ENCODE data around the gene CD83.
"Not testable (repeated sequence)": the region's sequence is repeated elsewhere in the genome, so short reads cannot be mapped to it uniquely, and the experiment has no call there.

CD83 gene, protein sequence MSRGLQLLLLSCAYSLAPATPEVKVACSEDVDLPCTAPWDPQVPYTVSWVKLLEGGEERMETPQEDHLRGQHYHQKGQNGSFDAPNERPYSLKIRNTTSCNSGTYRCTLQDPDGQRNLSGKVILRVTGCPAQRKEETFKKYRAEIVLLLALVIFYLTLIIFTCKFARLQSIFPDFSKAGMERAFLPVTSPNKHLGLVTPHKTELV

DNA sequence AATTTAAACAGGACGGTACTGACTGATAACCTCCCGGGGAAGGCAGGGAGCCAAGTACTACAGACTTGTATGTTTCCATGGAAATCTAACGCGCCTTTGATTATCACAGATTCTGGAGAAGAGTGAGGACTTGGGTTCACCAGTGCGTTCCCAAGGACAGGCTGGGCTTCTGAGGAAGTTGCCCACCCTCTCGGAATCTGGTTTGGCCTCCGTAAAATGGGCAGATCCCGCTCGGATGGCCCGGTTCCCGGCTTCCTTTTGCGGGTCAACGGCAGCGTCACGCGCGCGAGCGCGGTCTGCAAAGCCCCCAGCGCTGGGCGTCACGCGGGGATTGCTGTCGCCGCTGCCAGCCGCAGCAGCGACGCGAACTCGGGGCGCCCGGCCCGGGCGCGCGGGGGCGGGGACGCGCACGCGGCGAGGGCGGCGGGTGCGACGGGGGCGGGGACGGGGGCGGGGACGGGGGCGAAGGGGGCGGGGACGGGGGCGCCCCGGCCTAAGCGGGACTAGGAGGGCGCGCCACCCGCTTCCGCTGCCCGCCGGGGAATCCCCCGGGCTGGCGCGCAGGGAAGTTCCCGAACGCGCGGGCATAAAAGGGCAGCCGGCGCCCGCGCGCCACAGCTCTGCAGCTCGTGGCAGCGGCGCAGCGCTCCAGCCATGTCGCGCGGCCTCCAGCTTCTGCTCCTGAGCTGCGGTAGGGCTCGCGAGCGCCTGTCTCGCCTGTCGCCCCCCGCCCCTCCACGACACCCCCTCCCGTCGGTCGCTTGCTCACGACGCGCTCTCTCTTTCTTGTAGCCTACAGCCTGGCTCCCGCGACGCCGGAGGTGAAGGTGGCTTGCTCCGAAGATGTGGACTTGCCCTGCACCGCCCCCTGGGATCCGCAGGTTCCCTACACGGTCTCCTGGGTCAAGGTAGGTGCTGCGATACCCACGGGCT, at the start of gene CD83:
TSS of gene CD83 (plus strand) at position 615 of the 933 bp plus-strand sequence. CDS start at position 655, 40 bp downstream.
- peak; percentile 71 for DNase-seq

DNA sequence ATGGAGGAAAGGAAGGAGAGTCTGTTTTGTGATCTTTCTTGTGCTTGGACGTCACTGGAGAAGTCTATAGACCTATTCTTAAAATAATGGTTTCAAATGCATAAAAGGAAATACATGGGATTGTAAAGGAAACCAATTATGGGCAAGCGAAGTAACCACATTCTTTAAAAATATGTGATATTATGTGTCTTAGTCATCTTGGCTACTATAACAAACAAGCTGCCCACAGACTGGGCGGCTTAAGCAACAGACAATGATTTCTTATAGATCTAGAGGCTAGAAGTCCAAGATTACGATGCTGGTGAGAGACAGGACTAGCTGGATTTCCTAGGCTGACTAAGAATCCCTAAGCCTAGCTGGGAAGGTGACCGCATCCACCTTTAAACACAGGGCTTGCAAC, 49.4 kb upstream of the CD83 start:
- DNase-seq = no peak

- no peak for DNase-seq
Observed at GRCh38 chr6:14068623-14069022, 48.9 kb upstream of the CD83 start.

DNA sequence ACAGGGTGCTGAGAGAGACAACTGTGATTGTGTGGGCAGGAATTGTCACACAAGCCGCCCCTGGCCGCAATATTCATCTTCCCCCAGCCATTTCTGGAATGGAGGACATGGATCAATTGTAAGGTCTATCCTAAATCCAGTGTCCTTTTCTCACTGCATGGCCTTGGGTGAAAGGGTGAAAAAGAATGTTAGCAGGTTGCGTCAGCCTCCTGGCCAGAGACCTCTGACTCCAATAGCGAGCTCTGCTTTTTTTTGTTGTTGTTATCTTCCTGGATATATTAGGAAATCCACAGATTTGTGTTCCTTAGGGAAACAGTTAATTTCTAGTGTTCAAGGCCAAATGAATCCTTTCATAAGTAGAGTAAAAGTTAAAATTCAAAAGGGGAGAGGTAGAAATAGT, 47.1 kb upstream of the CD83 start:
- DNase-seq = no peak

DNA sequence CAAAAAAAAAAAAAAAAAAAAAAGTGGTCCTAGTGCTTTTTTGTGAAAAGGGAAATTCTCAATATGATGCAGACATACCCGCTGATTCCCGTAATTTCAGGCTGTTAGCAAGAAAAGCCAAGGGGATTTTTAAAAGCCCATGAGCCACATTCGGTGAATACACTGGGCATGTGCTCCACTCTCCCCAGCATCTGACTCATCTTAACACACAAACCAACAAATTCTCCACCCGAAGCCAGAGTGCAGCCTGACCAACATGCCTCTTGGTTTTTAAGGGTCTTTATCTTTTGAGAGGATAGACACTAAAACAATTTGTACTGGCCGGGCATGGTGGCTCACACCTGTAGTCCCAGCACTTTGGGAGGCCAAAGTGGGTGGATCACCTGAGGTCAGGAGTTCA, 45.5 kb upstream of the CD83 start:
- no peak for DNase-seq

DNA sequence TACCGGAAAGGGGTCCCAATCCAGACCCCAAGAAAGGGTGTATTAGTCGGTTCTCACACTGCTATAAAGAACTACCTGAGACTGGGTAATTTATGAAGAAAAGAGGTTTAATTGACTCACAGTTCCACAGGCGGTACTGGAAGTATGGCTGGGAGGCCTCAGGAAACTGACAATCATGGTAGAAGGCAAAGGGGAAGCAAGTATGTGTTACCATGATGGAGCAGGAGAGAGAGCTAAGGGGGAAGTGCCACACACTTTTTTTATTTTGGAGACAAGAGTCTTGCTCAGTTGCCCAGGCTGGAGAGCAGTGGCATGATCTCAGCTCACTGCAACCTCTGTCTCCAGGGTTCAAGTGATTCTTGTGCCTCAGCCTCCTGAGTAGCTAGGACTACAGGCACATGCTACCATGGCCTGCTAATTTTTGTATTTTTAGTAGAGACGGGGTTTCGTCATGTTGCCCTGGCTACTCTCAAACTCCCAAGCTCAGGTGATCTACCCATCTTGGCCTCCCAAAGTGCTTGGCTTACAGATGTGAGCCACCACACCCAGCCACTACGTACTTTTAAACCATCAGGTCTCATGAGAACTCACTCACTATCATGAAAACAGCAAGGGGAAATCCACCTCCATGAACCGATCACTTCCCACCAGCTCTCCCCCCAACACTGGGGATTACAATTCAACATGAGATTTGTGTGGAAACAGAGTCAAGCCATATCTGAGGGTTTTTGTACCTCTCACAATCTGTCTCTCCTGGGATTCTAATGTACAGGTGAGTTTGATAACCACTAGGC, 43.8 kb upstream of the CD83 start:
- DNase-seq = not testable (repeated sequence)

DNA sequence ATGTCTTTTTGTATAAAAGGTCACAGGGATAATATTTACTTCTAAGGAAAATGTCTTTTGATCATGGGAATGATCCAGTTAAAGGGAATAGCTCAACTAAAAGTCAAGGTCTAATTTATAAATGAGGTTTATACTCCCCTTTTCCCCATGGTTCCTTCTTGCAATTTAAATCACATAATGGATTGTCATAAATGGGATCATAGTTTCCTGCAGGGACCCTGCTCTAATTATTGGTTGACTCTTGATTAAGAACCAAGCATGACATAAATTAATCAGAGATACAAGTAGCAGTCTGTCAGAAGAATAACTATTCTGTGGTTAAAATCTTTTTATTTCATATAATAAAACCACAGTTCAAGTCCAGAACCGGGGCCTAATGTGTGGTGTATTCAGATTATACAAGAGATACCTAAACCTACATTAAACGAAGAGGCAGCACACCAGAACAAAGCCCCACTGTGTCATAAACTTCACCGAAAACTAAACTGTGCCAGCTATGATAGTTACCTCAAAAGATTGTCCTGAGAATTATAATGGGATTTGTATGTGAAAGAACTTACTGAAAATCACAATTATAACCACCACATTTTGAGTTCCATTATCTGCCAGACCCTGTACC, 43.0 kb upstream of the CD83 start:
- no peak for DNase-seq

DNA sequence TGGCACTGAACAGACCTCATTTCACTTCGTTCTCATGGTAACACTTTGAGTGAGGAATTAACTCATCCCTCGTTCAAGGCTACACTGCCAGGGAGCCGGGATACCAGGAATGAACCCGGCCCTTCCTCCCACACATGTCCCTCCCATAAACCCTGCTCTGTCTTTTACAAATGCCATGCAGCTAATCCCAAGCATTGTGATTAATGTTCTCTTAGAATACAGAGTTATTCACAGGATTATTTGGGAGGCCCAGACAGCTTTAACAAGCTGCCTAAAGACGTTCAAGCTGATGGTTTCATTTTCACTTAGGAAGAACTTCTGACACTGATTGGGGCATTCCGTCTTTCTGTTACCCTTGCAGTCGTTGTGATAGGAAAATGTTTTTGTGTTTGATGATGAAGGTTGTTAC, 42.5 kb upstream of the CD83 start:
- DNase-seq = no peak

DNA sequence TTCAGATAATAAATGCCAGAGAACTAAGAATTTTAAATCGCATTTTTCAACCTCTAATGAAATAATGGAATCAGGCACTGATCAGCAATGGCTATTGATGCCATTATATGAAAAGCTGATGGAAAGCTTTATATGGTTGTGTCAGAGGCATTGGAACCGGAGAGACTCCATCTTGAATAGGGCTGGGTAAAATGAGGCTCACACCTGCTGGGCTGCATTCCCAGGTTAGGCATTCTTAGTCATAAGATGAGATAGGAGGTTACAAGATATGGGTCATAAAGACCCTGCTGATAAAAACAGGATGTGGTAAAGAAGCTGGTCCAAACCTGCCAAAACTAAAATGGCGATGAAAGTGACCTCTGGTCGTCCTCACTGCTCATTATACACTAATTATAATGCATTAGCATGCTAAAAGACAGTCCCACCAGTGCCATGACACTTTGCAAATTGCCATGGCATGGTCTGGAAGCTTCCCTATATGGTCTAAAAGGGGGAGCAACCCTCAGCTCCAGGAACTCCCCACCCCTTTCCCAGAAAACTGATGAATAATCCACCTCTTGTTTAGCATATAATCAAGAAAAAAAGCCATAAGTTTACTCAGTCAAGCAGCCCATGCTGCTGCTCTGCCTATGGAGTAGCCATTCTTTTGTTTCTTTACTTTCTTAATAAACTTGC, 40.2 kb upstream of the CD83 start:
- DNase-seq = no peak

GRCh38 chr6:14079433-14079832, 38.1 kb upstream of the CD83 start:
- peak; percentile 43 for DNase-seq

DNA sequence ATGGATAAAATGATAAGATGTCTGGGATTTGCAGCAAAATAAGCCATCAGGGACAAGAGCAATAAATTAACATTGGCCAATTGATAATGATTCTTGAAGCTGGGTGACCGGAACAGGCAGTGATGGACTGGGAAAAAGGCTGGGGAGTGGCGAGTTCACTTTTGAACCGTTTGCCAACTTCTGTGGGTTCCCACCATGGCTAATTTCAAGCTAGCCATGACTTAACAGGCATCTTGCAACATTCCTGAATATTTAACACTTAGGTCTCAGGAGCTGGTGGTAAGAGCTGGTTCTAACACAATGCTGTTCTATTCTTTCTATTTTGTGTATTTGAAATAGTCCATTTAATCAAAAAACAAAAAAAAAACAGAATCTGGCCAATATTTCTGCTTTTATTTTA, 37.6 kb upstream of the CD83 start:
- DNase-seq = no peak

DNA sequence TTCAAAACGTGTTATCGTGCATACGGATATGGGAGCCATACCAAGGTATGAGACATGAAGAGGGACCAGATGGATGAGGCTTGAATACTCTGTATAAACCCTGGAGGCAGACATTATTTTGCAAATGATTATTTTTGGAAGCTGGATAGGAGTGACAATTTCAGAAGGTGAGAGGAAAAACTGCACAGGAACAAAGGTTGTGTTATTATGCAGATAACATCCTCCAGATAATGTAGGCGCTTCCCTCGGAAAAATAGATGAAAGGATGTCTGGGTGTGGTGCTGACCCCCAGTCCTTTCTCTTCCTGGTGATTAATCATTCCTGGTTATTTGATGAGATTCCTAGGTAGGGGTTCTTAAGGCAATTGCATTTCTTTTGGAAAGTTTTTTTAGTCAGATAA, 36.4 kb upstream of the CD83 start:
- DNase-seq = no peak

GRCh38 chr6:14082771-14083170, 34.8 kb upstream of the CD83 start:
- no peak for DNase-seq

GRCh38 chr6:14083262-14083661, 34.3 kb upstream of the CD83 start:
- no peak for DNase-seq

GRCh38 chr6:14083751-14084150, 33.8 kb upstream of the CD83 start:
- no peak for DNase-seq

GRCh38 chr6:14084388-14084787, 33.2 kb upstream of the CD83 start:
- DNase-seq = no peak

GRCh38 chr6:14085176-14085787, 32.3 kb upstream of the CD83 start:
- DNase-seq = no peak

GRCh38 chr6:14086701-14087100, 30.9 kb upstream of the CD83 start:
- DNase-seq = no peak

- no peak for DNase-seq
Observed at GRCh38 chr6:14088600-14089192, 28.9 kb upstream of the CD83 start.

- no peak for DNase-seq
Observed at GRCh38 chr6:14089224-14089623, 28.3 kb upstream of the CD83 start.

DNA sequence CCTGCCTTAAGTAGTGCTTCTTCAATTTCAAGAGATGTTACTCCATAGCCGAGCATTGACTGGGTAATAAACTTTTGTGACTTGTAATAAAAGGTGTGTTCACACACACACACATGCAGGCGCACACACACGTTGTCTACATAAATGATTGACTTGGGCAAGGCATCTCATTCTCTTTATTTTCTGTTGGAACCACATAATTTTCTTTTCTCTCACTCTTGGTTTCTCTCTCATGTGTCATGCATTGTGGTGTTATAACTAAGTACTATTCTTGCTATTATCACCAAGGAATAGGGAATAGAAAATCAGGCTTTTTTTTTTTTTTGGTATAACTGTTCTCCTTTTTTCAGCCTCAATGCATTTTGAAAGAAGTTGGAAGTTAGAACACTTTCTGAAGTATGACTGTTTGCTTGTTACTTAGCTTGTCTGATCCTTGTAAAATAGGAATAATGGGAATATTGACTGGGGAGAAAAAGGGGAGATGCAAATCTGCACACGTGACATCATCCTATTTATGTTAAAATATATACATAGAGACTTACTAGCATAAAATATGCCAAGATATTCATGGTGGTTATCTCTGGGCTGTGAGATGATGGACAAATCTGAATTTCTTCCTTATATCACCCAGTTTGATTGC, 26.1 kb upstream of the CD83 start:
- DNase-seq = no peak

Measured in stimulated activated CD4-positive, alpha-beta T cell treated with anti-CD3 and anti-CD28 coated beads, Interleukin-1b, Interleukin-23, amount 100 ng/mL, for 48 hours (primary cell).